ENCODE measurements around the gene LCNL1. TPM values are rescaled to one million over a fixed set of nuclear protein-coding genes. Genes with fewer than 3 reads are reported as not detected.

Gene LCNL1
- total RNA-seq, 1 experiment from 2014 or later = not detected

GRCh38 chr9:136951541-136952320 lies 31.1 kb upstream of the LCNL1 start, which contains the start of gene LCN12:
LCN12 (plus strand) TSS chr9:136952273; CDS start chr9:136952328, 55 bp downstream.
- no peaks in the 10 kb centered on the region for H3K27me3 ChIP-seq (replicated peaks; ENCODE audit: insufficient read depth, low read depth, low read length, poor library complexity)
- H3K4me1 ChIP-seq (ENCODE audit: insufficient read depth, low read length, poor library complexity, severe bottlenecking) = no peaks in the 10 kb centered on the region
- POLR2A ChIA-PET (ENCODE audit: low non-redundant PET) = no interaction called here
- TF ChIP-seq, protein P1, sequence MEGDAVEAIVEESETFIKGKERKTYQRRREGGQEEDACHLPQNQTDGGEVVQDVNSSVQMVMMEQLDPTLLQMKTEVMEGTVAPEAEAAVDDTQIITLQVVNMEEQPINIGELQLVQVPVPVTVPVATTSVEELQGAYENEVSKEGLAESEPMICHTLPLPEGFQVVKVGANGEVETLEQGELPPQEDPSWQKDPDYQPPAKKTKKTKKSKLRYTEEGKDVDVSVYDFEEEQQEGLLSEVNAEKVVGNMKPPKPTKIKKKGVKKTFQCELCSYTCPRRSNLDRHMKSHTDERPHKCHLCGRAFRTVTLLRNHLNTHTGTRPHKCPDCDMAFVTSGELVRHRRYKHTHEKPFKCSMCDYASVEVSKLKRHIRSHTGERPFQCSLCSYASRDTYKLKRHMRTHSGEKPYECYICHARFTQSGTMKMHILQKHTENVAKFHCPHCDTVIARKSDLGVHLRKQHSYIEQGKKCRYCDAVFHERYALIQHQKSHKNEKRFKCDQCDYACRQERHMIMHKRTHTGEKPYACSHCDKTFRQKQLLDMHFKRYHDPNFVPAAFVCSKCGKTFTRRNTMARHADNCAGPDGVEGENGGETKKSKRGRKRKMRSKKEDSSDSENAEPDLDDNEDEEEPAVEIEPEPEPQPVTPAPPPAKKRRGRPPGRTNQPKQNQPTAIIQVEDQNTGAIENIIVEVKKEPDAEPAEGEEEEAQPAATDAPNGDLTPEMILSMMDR (conservative IDR thresholded peaks at IDR 0.05; ENCODE audit: low read depth, low read length) = no peak
- no peak for TF ChIP-seq EZH2 (IDR thresholded peaks at IDR 0.05; ENCODE audit: borderline replicate concordance, low read depth, low read length, poor library complexity, severe bottlenecking)
- H3K4me3 ChIP-seq (ENCODE audit: low read depth, low read length, poor library complexity, severe bottlenecking) = no peak within 1 kb of the TSS
- H3K36me3 ChIP-seq (ENCODE audit: insufficient read depth, low read length, poor library complexity, severe bottlenecking) = no peaks in the 10 kb centered on the region
- no peak within 1 kb of the TSS for H3K27ac ChIP-seq (ENCODE audit: low read depth, low read length, poor library complexity, severe bottlenecking)
- no TSS peak for BruUV-seq (replicated peaks)
- intact Hi-C loops (cut with micrococcal nuclease; ENCODE audit: unreplicated experiment) = no loop called here
- H3K9me3 ChIP-seq (ENCODE audit: low read depth, low read length, poor library complexity, severe bottlenecking) = no peaks in the 10 kb centered on the region
- CTCF ChIA-PET = no interaction called here
- DNase-seq (ENCODE audit: low spot score) = no peak

DNA sequence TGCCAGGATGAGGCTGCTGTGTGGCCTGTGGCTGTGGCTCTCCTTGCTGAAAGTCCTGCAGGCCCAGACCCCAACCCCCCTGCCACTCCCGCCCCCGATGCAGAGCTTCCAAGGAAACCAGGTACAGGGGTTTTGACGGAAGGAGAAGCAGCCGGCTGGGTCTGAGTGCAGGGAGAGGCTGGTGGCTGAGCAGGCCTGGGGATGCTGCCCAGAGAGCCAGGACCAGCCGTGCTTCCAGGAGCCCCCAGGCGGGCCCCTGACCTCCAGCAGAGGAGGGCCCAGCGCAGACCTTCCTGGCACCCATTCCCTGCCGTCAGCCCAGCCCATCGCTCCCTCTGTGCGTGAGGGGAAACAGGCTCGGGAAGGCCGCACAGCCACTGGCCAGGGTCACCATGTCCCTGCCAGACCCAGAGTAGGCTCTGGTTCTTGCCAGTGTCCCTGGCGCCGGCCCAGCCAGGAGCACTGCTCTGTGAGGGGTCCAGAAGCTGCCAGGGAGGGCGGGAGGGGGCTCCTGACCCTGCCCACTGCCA lies 30.4 kb upstream of the LCNL1 start:
- H3K27me3 ChIP-seq (replicated peaks; ENCODE audit: insufficient read depth, low read depth, low read length, poor library complexity) = no peaks in the 10 kb centered on the region
- ChIA-PET CTCF (no interaction called here), POLR2A (ENCODE audit: low non-redundant PET) (no interaction called here)
- intact Hi-C loops (cut with micrococcal nuclease; ENCODE audit: unreplicated experiment) = no loop called here
- no peak for TF ChIP-seq EZH2 (IDR thresholded peaks at IDR 0.05; ENCODE audit: borderline replicate concordance, low read depth, low read length, poor library complexity, severe bottlenecking)
- TF ChIP-seq, protein P1 (conservative IDR thresholded peaks at IDR 0.05; ENCODE audit: low read depth, low read length) = no peak
- no peak overlapping the region for H3K4me3 ChIP-seq (ENCODE audit: low read depth, low read length, poor library complexity, severe bottlenecking)
- no TSS peak for BruUV-seq (replicated peaks)
- no peaks in the 10 kb centered on the region for H3K9me3 ChIP-seq (ENCODE audit: low read depth, low read length, poor library complexity, severe bottlenecking)
- no peaks in the 10 kb centered on the region for H3K36me3 ChIP-seq (ENCODE audit: insufficient read depth, low read length, poor library complexity, severe bottlenecking)
- no peak for DNase-seq (ENCODE audit: low spot score)
- no peak overlapping the region for H3K27ac ChIP-seq (ENCODE audit: low read depth, low read length, poor library complexity, severe bottlenecking)
- H3K4me1 ChIP-seq (ENCODE audit: insufficient read depth, low read length, poor library complexity, severe bottlenecking) = no peaks in the 10 kb centered on the region

GRCh38 chr9:136952876-136953770 lies 29.7 kb upstream of the LCNL1 start:
- no TSS peak for BruUV-seq (replicated peaks)
- Histone ChIP-seq H3K27ac (ENCODE audit: low read depth, low read length, poor library complexity, severe bottlenecking) (no peak overlapping the region), H3K27me3 (replicated peaks; ENCODE audit: insufficient read depth, low read depth, low read length, poor library complexity) (no peaks in the 10 kb centered on the region), H3K9me3 (ENCODE audit: low read depth, low read length, poor library complexity, severe bottlenecking) (no peaks in the 10 kb centered on the region), H3K4me1 (ENCODE audit: insufficient read depth, low read length, poor library complexity, severe bottlenecking) (no peaks in the 10 kb centered on the region), H3K36me3 (ENCODE audit: insufficient read depth, low read length, poor library complexity, severe bottlenecking) (no peaks in the 10 kb centered on the region), H3K4me3 (ENCODE audit: low read depth, low read length, poor library complexity, severe bottlenecking) (no peak overlapping the region)
- intact Hi-C loops (cut with micrococcal nuclease; ENCODE audit: unreplicated experiment) = no loop called here
- DNase-seq (ENCODE audit: low spot score) = no peak
- CTCF ChIA-PET = no interaction called here
- TF ChIP-seq, protein P1 (conservative IDR thresholded peaks at IDR 0.05; ENCODE audit: low read depth, low read length) = no peak
- TF ChIP-seq EZH2 (IDR thresholded peaks at IDR 0.05; ENCODE audit: borderline replicate concordance, low read depth, low read length, poor library complexity, severe bottlenecking) = no peak
- POLR2A ChIA-PET (ENCODE audit: low non-redundant PET) = no interaction called here

Data from A673 (cell line).